Astrocyte of the cerebellum (primary cell): ENCODE measurements around the gene MED29.
A peak's percentile ranks its signal among the peaks of the same experiment; 100 is the strongest.

ENCODE experiments used
- DNase-seq: peaks from one replicate; pipeline ENCODE4 v3.0.0-alpha.2; 2011; ENCODE audit warnings: low read depth
- H3K4me3 ChIP-seq: 2 replicates; pipeline ENCODE4 v1.5.1; 2011; ENCODE audit warnings: mild to moderate bottlenecking, low read depth, low read length, moderate library complexity
- in situ Hi-C: cut with HindIII; loops from 2 replicates; pipeline ENCODE4 v1.10.0; 2017; ENCODE audit warnings: low sequenced_read_pairs
- TF ChIP-seq, protein P1 (sequence below): IDR thresholded peaks from 2 replicates; pipeline ENCODE4 v1.5.1; 2012; ENCODE audit warnings: low read length, low read depth, moderate library complexity, mild to moderate bottlenecking; ENCODE audit errors: missing control alignments

Gene MED29

GRCh38 chr19:39406656-39407409 is 15.7 kb downstream of the MED29 start, which contains the start of gene ZFP36:
TSS of gene ZFP36 (plus strand) at chr19:39406847. CDS start at chr19:39406905, 58 bp downstream.
- in situ Hi-C loops: no loop called here

GRCh38 chr19:39407410-39407659 is 16.2 kb downstream of the MED29 start:
- TF ChIP-seq, protein P1, sequence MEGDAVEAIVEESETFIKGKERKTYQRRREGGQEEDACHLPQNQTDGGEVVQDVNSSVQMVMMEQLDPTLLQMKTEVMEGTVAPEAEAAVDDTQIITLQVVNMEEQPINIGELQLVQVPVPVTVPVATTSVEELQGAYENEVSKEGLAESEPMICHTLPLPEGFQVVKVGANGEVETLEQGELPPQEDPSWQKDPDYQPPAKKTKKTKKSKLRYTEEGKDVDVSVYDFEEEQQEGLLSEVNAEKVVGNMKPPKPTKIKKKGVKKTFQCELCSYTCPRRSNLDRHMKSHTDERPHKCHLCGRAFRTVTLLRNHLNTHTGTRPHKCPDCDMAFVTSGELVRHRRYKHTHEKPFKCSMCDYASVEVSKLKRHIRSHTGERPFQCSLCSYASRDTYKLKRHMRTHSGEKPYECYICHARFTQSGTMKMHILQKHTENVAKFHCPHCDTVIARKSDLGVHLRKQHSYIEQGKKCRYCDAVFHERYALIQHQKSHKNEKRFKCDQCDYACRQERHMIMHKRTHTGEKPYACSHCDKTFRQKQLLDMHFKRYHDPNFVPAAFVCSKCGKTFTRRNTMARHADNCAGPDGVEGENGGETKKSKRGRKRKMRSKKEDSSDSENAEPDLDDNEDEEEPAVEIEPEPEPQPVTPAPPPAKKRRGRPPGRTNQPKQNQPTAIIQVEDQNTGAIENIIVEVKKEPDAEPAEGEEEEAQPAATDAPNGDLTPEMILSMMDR: no peak
- no peak for DNase-seq
- peak overlapping the region; percentile 86 for H3K4me3 ChIP-seq
- in situ Hi-C loops: no loop called here

More at GRCh38 chr19:39406656-39407409, 15.7 kb downstream of the MED29 start, which contains the start of gene ZFP36:
- H3K4me3 ChIP-seq: peak within 1 kb of the TSS; percentile 86
- TF ChIP-seq, protein P1: no peak
- DNase-seq: no peak

- in situ Hi-C loops: no loop called here
- TF ChIP-seq, protein P1: no peak
- DNase-seq: no peak
- peak overlapping the region; percentile 86 for H3K4me3 ChIP-seq
These were observed 16.6 kb downstream of the MED29 start for GRCh38 chr19:39407660-39408391.

GRCh38 chr19:39408392-39409207 is 17.4 kb downstream of the MED29 start:
- peak overlapping the region; percentile 86 for H3K4me3 ChIP-seq
- DNase-seq: no peak
- in situ Hi-C loops: no loop called here
- TF ChIP-seq, protein P1: no peak

DNA sequence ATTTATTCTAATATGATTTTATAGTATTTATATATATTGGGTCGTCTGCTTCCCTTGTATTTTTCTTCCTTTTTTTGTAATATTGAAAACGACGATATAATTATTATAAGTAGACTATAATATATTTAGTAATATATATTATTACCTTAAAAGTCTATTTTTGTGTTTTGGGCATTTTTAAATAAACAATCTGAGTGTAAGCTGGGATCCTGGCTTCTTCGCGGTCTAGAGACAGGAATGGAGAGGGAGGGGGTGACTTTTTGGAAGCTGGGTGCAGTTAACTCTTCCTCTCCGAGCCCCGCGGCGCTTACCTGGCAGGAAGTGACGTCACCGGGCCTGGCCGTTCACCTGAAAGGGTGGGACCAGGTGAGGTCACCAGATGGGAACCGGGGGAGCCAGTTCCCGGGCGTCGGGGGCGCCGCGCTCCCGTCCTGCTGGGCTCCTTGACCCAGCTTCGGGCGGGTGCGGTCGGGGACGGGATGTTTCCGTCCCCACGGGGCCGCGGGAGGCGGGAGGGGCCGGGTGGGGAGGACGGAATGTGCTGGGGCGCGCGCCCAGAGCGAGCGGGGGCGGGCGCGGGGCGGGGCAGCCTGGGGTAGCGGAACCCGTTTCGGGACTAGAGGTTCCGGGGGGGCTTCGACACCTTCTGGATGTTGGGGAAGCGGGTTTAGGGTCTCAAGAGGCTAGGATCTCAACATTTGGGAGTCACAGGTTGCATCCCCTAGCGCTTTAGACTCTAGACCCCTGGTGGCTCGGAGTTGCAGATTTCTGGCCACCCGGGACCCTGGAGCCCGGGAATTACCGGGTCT is 18.2 kb downstream of the MED29 start:
- no peak for DNase-seq
- in situ Hi-C loops: no loop called here
- peak overlapping the region; percentile 86 for H3K4me3 ChIP-seq
- TF ChIP-seq, protein P1: no peak
